Measurements from ENCODE around the gene DDRGK1. TPM values are rescaled to one million over a fixed set of nuclear protein-coding genes. Genes with fewer than 3 reads are reported as not detected.
A peak's percentile ranks its signal among the peaks of the same experiment; 100 is the strongest.

Gene DDRGK1
- polyA plus RNA-seq, 3 donors, result 39.9 to 42.7 (median 42.6) TPM

DNA sequence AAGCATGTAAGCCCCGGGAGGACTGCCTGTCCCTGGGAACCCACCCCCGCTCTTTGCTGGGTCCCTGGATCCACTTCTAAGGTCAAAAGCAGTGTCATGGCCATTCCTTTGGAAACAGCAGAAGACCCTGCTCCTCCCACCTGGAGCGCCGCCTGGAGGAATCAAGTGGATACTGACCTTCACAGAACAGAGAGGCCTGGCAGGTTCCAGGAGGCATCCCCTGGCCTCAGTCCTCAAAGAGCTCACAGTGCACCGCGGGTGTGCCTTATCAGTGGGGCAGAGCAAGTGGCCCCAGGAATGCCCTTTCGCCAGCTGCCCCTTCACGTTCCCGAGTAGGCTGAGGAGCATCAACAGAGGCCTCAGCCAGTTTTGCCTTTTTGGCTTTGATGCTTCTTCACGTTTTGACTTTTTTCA is 45.6 kb upstream of the DDRGK1 start:
- H3K27me3 Mint-ChIP-seq (ENCODE audit: low read depth in 3 of 3), result peaks cover 39 to 56% (median 47%) of the 10 kb centered on the region in 3 donors
- Histone ChIP-seq H4K20me1 (ENCODE audit: insufficient read depth, low read length) (peaks cover 9% of the 10 kb centered on the region), H3K36me3 (replicated peaks in 1 of 2; ENCODE audit: control insufficient read depth in 1 of 2, insufficient read depth in 2 of 2, low read length in 2 of 2) (peaks cover 33 to 49% of the 10 kb centered on the region in 2 donors), H3K27ac (ENCODE audit: low read depth in 1 of 2, low read length in 2 of 2) (no peak overlapping the region), H2AFZ (ENCODE audit: insufficient read depth, low read depth, low read length, poor library complexity, severe bottlenecking) (no peak overlapping the region), H3K27me3 (ENCODE audit: control insufficient read depth in 2 of 2, insufficient read depth in 2 of 2, low read length in 2 of 2) (peaks cover 16 to 50% of the 10 kb centered on the region in 2 donors), H3K9me3 (replicated peaks in 1 of 2; ENCODE audit: control insufficient read depth in 1 of 2, insufficient read depth in 1 of 2, low read length in 2 of 2) (peaks cover 0 to 14% of the 10 kb centered on the region in 2 donors), H3K9ac (ENCODE audit: insufficient read depth, low read length, poor library complexity, severe bottlenecking) (no peak overlapping the region), H3K4me2 (replicated peaks; ENCODE audit: extremely low read depth, low read length, poor library complexity, severe bottlenecking) (no peak overlapping the region), H3K4me1 (ENCODE audit: control insufficient read depth in 1 of 2, insufficient read depth in 2 of 2, low read length in 2 of 2) (peaks cover 8 to 9% of the 10 kb centered on the region in 2 donors), H3K4me3 (replicated peaks in 1 of 3; ENCODE audit: low read depth in 2 of 3, low read length in 3 of 3) (no peak overlapping the region), H3K79me2 (ENCODE audit: insufficient read depth, low read length) (no peaks in the 10 kb centered on the region)
- peaks cover 0 to 8% (median 0%) of the 10 kb centered on the region in 7 donors for H3K9me3 Mint-ChIP-seq
- 98% methylated on average over 9 of the region's 10 CpGs for WGBS (ENCODE audit: insufficient coverage)
- H3K4me1 Mint-ChIP-seq, result peaks cover 12% of the 10 kb centered on the region
- H3K36me3 Mint-ChIP-seq, result peaks cover 46 to 54% of the 10 kb centered on the region in 2 donors
- TF ChIP-seq, protein P1, sequence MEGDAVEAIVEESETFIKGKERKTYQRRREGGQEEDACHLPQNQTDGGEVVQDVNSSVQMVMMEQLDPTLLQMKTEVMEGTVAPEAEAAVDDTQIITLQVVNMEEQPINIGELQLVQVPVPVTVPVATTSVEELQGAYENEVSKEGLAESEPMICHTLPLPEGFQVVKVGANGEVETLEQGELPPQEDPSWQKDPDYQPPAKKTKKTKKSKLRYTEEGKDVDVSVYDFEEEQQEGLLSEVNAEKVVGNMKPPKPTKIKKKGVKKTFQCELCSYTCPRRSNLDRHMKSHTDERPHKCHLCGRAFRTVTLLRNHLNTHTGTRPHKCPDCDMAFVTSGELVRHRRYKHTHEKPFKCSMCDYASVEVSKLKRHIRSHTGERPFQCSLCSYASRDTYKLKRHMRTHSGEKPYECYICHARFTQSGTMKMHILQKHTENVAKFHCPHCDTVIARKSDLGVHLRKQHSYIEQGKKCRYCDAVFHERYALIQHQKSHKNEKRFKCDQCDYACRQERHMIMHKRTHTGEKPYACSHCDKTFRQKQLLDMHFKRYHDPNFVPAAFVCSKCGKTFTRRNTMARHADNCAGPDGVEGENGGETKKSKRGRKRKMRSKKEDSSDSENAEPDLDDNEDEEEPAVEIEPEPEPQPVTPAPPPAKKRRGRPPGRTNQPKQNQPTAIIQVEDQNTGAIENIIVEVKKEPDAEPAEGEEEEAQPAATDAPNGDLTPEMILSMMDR (IDR thresholded peaks at IDR 0.05), result no peak
- intact Hi-C loops (cut with micrococcal nuclease), result no loop called here
- H3K27ac Mint-ChIP-seq, result no peak overlapping the region
- peak overlapping the region in 1 of 2 donors; percentile 58 for H3K4me3 Mint-ChIP-seq
- no peak for DNase-seq

DNA sequence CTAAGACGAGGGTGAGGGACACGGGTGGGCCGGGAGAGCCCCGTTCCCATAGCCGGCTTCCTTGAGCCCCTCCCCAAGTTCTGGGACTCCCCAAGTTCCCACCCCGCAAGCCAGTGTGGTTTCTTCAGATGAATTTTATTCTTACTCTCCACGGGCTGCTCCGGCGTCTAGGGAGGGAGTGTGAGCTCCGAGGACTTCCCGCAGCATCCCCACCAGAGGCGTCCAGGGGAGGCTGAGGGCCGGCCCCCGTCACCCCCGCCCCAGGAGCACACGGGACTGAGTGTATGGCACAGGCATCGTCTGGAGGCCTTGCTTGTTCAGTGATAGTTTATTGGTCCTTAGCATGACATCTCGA is 44.5 kb upstream of the DDRGK1 start:
- peaks cover 0 to 14% of the 10 kb centered on the region in 2 donors for H3K9me3 ChIP-seq (replicated peaks in 1 of 2; ENCODE audit: control insufficient read depth in 1 of 2, insufficient read depth in 1 of 2, low read length in 2 of 2)
- H3K27ac Mint-ChIP-seq, result no peak overlapping the region
- peaks cover 49 to 67% (median 57%) of the 10 kb centered on the region in 3 donors for H3K27me3 Mint-ChIP-seq (ENCODE audit: low read depth in 3 of 3)
- peaks cover 16 to 61% of the 10 kb centered on the region in 2 donors for H3K27me3 ChIP-seq (ENCODE audit: control insufficient read depth in 2 of 2, insufficient read depth in 2 of 2, low read length in 2 of 2)
- peak overlapping the region in 1 of 3 experiments; percentile 14 for H3K4me3 ChIP-seq (replicated peaks in 1 of 3; ENCODE audit: low read depth in 2 of 3, low read length in 3 of 3)
- H4K20me1 ChIP-seq (ENCODE audit: insufficient read depth, low read length), result peaks cover 9% of the 10 kb centered on the region
- H3K27ac ChIP-seq (ENCODE audit: low read depth in 1 of 2, low read length in 2 of 2), result no peak overlapping the region
- H2AFZ ChIP-seq (ENCODE audit: insufficient read depth, low read depth, low read length, poor library complexity, severe bottlenecking), result no peak overlapping the region
- peak overlapping the region; percentile 41 for H3K4me2 ChIP-seq (replicated peaks; ENCODE audit: extremely low read depth, low read length, poor library complexity, severe bottlenecking)
- intact Hi-C loops (cut with micrococcal nuclease), result no loop called here
- DNase-seq, result no peak
- H3K36me3 Mint-ChIP-seq, result peaks cover 37 to 43% of the 10 kb centered on the region in 2 donors
- no peak overlapping the region for H3K9ac ChIP-seq (ENCODE audit: insufficient read depth, low read length, poor library complexity, severe bottlenecking)
- TF ChIP-seq, protein P1 (IDR thresholded peaks at IDR 0.05), result no peak
- H3K4me3 Mint-ChIP-seq, result peak overlapping the region; percentile 43 to 70
- H3K79me2 ChIP-seq (ENCODE audit: insufficient read depth, low read length), result no peaks in the 10 kb centered on the region
- peaks cover 12% of the 10 kb centered on the region for H3K4me1 Mint-ChIP-seq
- peaks cover 8 to 9% of the 10 kb centered on the region in 2 donors for H3K4me1 ChIP-seq (ENCODE audit: control insufficient read depth in 1 of 2, insufficient read depth in 2 of 2, low read length in 2 of 2)
- H3K9me3 Mint-ChIP-seq, result peaks cover 0 to 11% (median 0%) of the 10 kb centered on the region in 7 donors
- H3K36me3 ChIP-seq (replicated peaks in 1 of 2; ENCODE audit: control insufficient read depth in 1 of 2, insufficient read depth in 2 of 2, low read length in 2 of 2), result peaks cover 24 to 38% of the 10 kb centered on the region in 2 donors
- WGBS (ENCODE audit: insufficient coverage), result 0% methylated on average over 7 of the region's 18 CpGs
